ENCODE data around the gene ENOX1.
A peak's percentile ranks its signal among the peaks of the same experiment; 100 is the strongest.

ENOX1 gene

DNA sequence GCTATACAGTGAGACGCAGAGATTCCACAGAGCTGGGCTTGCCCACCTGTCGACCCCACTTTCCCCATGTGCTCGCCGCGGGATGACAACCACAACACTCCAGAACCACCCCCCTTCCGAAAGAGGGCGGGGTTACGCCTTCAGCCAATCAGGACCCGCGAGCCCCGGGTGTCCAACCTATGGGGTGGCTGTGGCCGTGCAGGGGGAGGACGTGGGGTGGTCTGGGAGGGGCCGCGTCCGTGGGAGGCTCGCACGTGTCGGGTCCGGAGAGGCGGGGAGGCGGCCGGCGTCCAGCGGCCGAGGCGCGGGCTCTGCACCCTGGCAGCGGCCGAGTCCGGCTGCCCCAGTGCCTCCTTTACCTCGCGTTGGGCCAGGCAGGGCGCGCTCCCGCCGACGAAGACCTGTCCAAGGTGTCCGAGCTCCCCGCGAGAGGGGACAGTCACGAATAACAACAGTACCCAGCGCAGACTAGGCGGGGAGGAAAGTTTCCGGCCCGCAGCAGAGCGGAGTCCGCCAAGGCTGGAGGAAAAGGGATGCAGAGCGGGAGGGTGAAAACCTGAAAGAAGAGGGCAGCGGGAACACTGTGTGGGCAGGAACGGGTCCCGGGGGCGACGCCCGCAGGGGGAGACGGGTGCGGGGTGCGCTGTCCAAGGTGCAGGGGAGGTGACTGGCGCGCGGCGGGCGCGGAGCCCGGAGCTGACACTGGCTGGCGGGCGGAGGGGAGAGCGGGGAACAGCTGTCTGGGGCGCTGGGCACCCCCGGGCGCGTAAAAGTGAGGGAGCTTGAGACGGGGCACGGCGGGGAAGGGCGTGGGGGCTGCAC, 911 bp downstream of the ENOX1 start:
- no peak overlapping the region for H3K27ac ChIP-seq (ENCODE audit: low read depth, low read length)
- H3K4me1 ChIP-seq (ENCODE audit: control insufficient read depth, insufficient read depth, low read length, unreplicated experiment): peaks cover 20% of the 10 kb centered on the region
- H3K79me2 ChIP-seq (ENCODE audit: control insufficient read depth, insufficient read depth, low read length, unreplicated experiment): no peaks in the 10 kb centered on the region
- H2AFZ ChIP-seq (ENCODE audit: low read length, unreplicated experiment): peak overlapping the region; percentile 55
- H3K4me3 ChIP-seq (ENCODE audit: low read depth, low read length): peak overlapping the region; percentile 80
- H3K27me3 ChIP-seq (ENCODE audit: insufficient read depth, low read length): no peaks in the 10 kb centered on the region
- no peaks in the 10 kb centered on the region for H3K36me3 ChIP-seq (ENCODE audit: insufficient read depth, low read length)

DNA sequence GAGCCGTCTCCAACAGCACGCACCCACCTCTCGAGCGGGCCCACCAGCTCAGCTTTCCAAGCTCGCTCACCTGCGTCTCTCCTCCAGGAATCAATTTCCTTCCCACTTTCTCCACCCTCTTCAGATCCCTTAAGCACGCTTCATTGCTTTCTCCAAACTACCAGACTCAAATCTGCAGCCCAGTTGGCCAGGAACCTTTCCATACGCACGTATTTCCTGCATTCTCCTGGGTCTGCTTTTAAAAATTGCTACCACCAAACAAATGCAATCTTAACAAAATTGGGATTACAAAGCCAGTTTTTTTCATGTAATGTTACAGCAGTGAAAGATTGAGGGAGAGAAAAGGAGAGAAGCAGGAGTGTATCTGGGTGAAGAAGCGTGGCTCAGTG, 1.5 kb downstream of the ENOX1 start:
- peak overlapping the region; percentile 55 for H2AFZ ChIP-seq (ENCODE audit: low read length, unreplicated experiment)
- H3K79me2 ChIP-seq (ENCODE audit: control insufficient read depth, insufficient read depth, low read length, unreplicated experiment): no peaks in the 10 kb centered on the region
- H3K27me3 ChIP-seq (ENCODE audit: insufficient read depth, low read length): no peaks in the 10 kb centered on the region
- H3K4me3 ChIP-seq (ENCODE audit: low read depth, low read length): peak overlapping the region; percentile 80
- no peaks in the 10 kb centered on the region for H3K36me3 ChIP-seq (ENCODE audit: insufficient read depth, low read length)
- H3K27ac ChIP-seq (ENCODE audit: low read depth, low read length): no peak overlapping the region
- H3K4me1 ChIP-seq (ENCODE audit: control insufficient read depth, insufficient read depth, low read length, unreplicated experiment): peaks cover 20% of the 10 kb centered on the region

DNA sequence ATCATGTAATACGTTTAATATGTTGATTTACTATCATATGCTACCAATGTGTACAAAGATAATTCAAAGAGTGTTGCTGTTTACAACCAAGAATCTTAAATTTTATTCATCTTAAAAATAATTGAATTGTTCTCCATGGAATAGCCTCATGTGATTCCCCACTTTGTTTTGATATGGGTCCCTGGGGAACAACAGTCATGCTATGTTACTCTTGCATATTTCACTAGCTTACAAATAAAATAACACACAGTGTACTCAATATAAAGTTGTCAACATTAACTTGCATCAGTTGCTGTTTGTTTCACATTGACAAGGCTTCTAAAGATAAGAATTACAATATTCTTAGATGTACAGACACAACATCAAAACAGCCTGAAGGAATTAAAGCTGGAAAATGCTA, 2.3 kb downstream of the ENOX1 start:
- Histone ChIP-seq H3K4me1 (ENCODE audit: control insufficient read depth, insufficient read depth, low read length, unreplicated experiment) (peaks cover 20% of the 10 kb centered on the region), H3K27me3 (ENCODE audit: insufficient read depth, low read length) (no peaks in the 10 kb centered on the region), H3K27ac (ENCODE audit: low read depth, low read length) (peak overlapping the region; percentile 45; the same call in 1 of the 2 replicates), H3K79me2 (ENCODE audit: control insufficient read depth, insufficient read depth, low read length, unreplicated experiment) (no peaks in the 10 kb centered on the region), H2AFZ (ENCODE audit: low read length, unreplicated experiment) (no peak overlapping the region), H3K36me3 (ENCODE audit: insufficient read depth, low read length) (no peaks in the 10 kb centered on the region), H3K4me3 (ENCODE audit: low read depth, low read length) (peak overlapping the region; percentile 80; the same call in 1 of the 2 replicates)

DNA sequence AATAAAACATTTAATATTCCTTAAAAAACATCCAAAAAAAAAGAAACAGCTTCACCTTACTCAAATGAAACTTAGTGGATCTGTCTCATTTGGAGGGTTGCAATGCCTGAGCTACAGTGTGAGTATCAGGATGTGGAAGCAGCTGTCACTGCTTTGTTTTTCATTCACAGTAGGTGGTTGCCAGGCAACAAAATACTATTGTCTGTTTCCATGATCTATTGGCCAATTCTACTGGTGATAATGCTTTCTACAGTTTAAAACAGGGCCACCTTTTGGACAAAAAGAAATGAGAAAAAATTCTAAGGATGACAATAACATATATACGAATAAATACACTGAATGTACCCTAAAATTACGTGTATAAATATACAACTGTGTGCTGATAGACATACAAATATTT, 3.0 kb downstream of the ENOX1 start:
- H3K27ac ChIP-seq (ENCODE audit: low read depth, low read length): peak overlapping the region; percentile 45; the same call in 1 of the 2 replicates
- H3K36me3 ChIP-seq (ENCODE audit: insufficient read depth, low read length): no peaks in the 10 kb centered on the region
- no peaks in the 10 kb centered on the region for H3K79me2 ChIP-seq (ENCODE audit: control insufficient read depth, insufficient read depth, low read length, unreplicated experiment)
- peaks cover 20% of the 10 kb centered on the region for H3K4me1 ChIP-seq (ENCODE audit: control insufficient read depth, insufficient read depth, low read length, unreplicated experiment)
- no peak overlapping the region for H3K4me3 ChIP-seq (ENCODE audit: low read depth, low read length)
- no peaks in the 10 kb centered on the region for H3K27me3 ChIP-seq (ENCODE audit: insufficient read depth, low read length)
- H2AFZ ChIP-seq (ENCODE audit: low read length, unreplicated experiment): no peak overlapping the region

DNA sequence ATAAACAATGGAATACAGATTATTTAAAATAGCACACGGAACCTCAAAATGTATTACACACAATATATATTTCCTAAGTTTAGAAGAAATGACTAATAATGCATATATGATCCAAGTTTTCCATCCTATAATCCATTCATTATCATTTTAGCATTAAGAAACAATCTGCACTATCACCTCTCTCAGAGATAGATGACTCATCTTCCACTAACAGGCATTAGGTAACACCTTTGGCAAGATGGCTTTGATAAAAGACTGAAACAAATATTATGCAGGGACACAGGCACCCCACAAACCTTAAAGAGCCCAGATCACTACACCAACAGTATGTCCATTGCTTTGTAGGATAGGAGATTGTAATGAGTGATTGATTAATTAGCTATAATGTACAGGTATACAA, 4.1 kb downstream of the ENOX1 start:
- H3K4me3 ChIP-seq (ENCODE audit: low read depth, low read length): no peak overlapping the region
- H3K27ac ChIP-seq (ENCODE audit: low read depth, low read length): no peak overlapping the region
- no peaks in the 10 kb centered on the region for H3K79me2 ChIP-seq (ENCODE audit: control insufficient read depth, insufficient read depth, low read length, unreplicated experiment)
- no peaks in the 10 kb centered on the region for H3K27me3 ChIP-seq (ENCODE audit: insufficient read depth, low read length)
- H3K36me3 ChIP-seq (ENCODE audit: insufficient read depth, low read length): no peaks in the 10 kb centered on the region
- peaks cover 16% of the 10 kb centered on the region for H3K4me1 ChIP-seq (ENCODE audit: control insufficient read depth, insufficient read depth, low read length, unreplicated experiment)
- H2AFZ ChIP-seq (ENCODE audit: low read length, unreplicated experiment): no peak overlapping the region

DNA sequence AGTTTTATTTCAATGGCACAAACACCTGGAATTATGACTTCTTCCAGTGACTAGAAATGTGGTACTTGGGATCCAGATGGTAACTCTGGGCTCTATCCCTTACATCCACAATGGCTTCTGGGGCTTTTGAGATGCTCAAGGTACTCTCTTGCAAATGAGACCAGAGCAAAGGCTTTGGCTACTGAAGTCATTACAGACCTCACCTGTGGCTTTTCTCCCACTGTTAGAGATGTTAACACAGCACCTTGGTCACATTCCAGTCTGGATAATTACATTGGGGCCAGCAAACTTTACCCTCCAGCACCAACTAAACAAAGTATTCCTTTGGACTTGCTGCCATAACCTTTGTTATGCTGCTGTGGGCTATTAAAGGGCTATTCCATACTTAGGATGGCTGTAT, 6.1 kb downstream of the ENOX1 start:
- no peak overlapping the region for H2AFZ ChIP-seq (ENCODE audit: low read length, unreplicated experiment)
- H3K4me3 ChIP-seq (ENCODE audit: low read depth, low read length): no peak overlapping the region
- no peaks in the 10 kb centered on the region for H3K27me3 ChIP-seq (ENCODE audit: insufficient read depth, low read length)

DNA sequence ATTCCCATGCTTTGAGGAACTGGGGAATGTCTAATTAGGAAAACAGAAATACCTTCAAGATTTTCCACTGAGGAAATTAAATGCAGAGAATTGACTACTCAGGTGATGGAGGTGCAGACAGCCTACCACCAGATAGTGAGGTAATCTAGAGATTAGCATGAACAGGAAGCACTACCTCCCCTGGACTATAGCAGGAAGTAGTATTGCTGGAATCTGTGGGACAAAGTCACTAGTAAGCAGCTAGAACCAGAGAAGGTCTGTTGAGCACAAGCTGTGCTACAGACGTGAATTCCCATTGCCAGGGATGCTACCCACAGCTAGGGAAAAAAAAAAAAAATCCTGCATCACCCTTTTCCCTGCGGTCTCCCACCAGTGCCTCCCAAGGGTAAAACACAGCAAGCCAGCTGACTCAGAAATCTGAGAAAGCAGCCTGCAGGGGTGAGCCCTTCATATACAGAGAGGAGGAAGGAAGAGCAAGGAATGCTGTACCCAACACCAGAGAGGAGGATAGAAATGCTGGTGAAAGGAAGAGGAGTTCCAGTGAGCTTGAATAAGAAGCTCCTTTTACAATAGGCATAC, 10.2 kb downstream of the ENOX1 start:
- H3K79me2 ChIP-seq (ENCODE audit: control insufficient read depth, insufficient read depth, low read length, unreplicated experiment): no peaks in the 10 kb centered on the region
- no peak overlapping the region for H3K27ac ChIP-seq (ENCODE audit: low read depth, low read length)

More for the DNA sequence above, 6.1 kb downstream of the ENOX1 start:
- Histone ChIP-seq H3K36me3 (ENCODE audit: insufficient read depth, low read length) (no peaks in the 10 kb centered on the region), H3K27ac (ENCODE audit: low read depth, low read length) (no peak overlapping the region), H3K4me1 (ENCODE audit: control insufficient read depth, insufficient read depth, low read length, unreplicated experiment) (peaks cover 14% of the 10 kb centered on the region), H3K79me2 (ENCODE audit: control insufficient read depth, insufficient read depth, low read length, unreplicated experiment) (no peaks in the 10 kb centered on the region)

DNA sequence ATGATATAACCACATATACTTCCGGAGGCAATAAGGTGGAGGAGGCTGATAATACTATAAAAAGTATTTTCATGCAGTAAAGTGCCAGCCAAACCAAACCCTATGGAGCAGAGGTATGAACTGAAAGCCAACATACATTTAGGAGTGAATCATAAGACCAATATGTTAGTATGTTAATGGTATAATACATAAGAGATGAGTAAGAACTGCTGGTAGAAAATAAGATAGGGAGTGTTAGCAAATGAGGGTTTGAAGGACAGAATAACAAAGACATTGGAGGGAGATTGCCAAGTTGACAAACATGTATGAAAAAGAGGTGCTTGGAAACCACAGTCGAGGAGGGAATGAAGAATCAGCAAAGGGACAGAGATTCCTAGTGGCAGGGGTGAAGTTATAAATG, 10.8 kb downstream of the ENOX1 start:
- Histone ChIP-seq H3K4me1 (ENCODE audit: control insufficient read depth, insufficient read depth, low read length, unreplicated experiment) (no peaks in the 10 kb centered on the region), H3K36me3 (ENCODE audit: insufficient read depth, low read length) (no peaks in the 10 kb centered on the region), H2AFZ (ENCODE audit: low read length, unreplicated experiment) (no peak overlapping the region), H3K79me2 (ENCODE audit: control insufficient read depth, insufficient read depth, low read length, unreplicated experiment) (no peaks in the 10 kb centered on the region), H3K4me3 (ENCODE audit: low read depth, low read length) (no peak overlapping the region), H3K27me3 (ENCODE audit: insufficient read depth, low read length) (no peaks in the 10 kb centered on the region; the same call in 1 of the 2 replicates), H3K27ac (ENCODE audit: low read depth, low read length) (no peak overlapping the region)

More for the DNA sequence above, 10.2 kb downstream of the ENOX1 start:
- no peaks in the 10 kb centered on the region for H3K36me3 ChIP-seq (ENCODE audit: insufficient read depth, low read length)
- H3K4me1 ChIP-seq (ENCODE audit: control insufficient read depth, insufficient read depth, low read length, unreplicated experiment): no peaks in the 10 kb centered on the region
- H2AFZ ChIP-seq (ENCODE audit: low read length, unreplicated experiment): no peak overlapping the region
- no peak overlapping the region for H3K4me3 ChIP-seq (ENCODE audit: low read depth, low read length)
- no peaks in the 10 kb centered on the region; the same call in 1 of the 2 replicates for H3K27me3 ChIP-seq (ENCODE audit: insufficient read depth, low read length)

DNA sequence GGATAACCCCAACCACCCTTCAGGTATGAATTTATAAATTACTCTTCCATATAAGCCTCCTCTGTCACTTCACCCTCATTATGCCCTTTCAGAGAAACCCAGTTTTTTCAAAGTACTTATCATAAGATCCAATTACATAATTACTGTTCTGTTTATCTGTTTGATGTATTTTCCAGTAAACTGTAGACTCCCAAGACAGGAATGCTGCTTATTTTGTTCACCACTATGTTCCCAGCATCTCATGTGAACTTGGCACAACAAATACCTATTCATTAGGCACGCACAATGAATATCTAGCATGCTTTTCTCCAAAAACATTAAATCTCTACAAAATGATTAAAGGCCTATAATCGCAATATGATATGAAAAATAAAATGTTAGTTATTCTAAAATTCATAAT, 13.2 kb downstream of the ENOX1 start:
- Histone ChIP-seq H3K27ac (ENCODE audit: low read depth, low read length) (no peak overlapping the region), H3K79me2 (ENCODE audit: control insufficient read depth, insufficient read depth, low read length, unreplicated experiment) (no peaks in the 10 kb centered on the region), H3K4me3 (ENCODE audit: low read depth, low read length) (no peak overlapping the region)

DNA sequence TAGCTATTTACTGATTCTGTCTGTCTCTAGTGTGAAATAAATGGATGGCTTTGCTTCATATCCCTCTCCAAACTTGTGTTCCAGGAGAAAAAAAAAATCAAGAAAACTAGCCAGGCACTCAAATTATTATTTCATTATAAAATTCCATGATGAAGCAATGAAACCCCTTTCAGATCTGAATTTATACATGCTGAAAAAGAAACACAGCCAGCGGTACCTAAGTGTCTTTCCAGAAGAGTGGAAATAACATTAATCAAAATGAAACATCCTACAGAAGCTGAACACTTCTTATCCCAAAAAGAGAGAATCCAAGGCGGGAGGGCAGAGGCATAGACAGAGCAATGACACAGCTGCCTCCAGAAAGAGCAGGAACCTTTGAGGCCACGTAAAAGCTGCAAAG, 15.9 kb downstream of the ENOX1 start:
- Histone ChIP-seq H3K4me3 (ENCODE audit: low read depth, low read length) (no peak overlapping the region), H3K36me3 (ENCODE audit: insufficient read depth, low read length) (no peaks in the 10 kb centered on the region)

More for the DNA sequence above, 13.2 kb downstream of the ENOX1 start:
- no peak overlapping the region for H2AFZ ChIP-seq (ENCODE audit: low read length, unreplicated experiment)
- H3K27me3 ChIP-seq (ENCODE audit: insufficient read depth, low read length): no peaks in the 10 kb centered on the region; the same call in 1 of the 2 replicates
- no peaks in the 10 kb centered on the region for H3K4me1 ChIP-seq (ENCODE audit: control insufficient read depth, insufficient read depth, low read length, unreplicated experiment)
- H3K36me3 ChIP-seq (ENCODE audit: insufficient read depth, low read length): no peaks in the 10 kb centered on the region

DNA sequence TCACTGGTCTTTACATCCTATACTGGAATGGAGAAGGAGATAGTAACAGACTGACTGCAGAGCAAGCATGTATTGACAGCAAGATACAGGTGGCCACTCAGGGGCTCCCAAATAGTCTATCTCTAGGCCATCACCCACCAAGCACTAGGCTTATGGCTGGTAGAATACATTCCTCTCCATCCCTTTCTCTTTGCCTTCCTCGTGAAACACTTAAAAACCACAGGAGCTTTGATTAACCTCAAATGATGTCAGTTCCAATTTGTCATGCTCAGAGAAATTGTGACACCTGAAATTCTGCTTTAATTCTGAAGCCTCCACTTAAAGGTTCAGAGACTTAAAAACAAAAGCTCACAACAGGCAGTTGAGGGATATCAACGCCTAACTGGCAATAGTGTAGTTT, 17.2 kb downstream of the ENOX1 start:
- peaks cover 6% of the 10 kb centered on the region; the same call in 1 of the 2 replicates for H3K27me3 ChIP-seq (ENCODE audit: insufficient read depth, low read length)
- H2AFZ ChIP-seq (ENCODE audit: low read length, unreplicated experiment): no peak overlapping the region
- no peak overlapping the region for H3K27ac ChIP-seq (ENCODE audit: low read depth, low read length)
- H3K36me3 ChIP-seq (ENCODE audit: insufficient read depth, low read length): no peaks in the 10 kb centered on the region
- H3K79me2 ChIP-seq (ENCODE audit: control insufficient read depth, insufficient read depth, low read length, unreplicated experiment): no peaks in the 10 kb centered on the region
- no peaks in the 10 kb centered on the region for H3K4me1 ChIP-seq (ENCODE audit: control insufficient read depth, insufficient read depth, low read length, unreplicated experiment)
- no peak overlapping the region for H3K4me3 ChIP-seq (ENCODE audit: low read depth, low read length)

More for the DNA sequence above, 15.9 kb downstream of the ENOX1 start:
- no peaks in the 10 kb centered on the region for H3K79me2 ChIP-seq (ENCODE audit: control insufficient read depth, insufficient read depth, low read length, unreplicated experiment)
- H3K27me3 ChIP-seq (ENCODE audit: insufficient read depth, low read length): peaks cover 6% of the 10 kb centered on the region; the same call in 1 of the 2 replicates
- no peaks in the 10 kb centered on the region for H3K4me1 ChIP-seq (ENCODE audit: control insufficient read depth, insufficient read depth, low read length, unreplicated experiment)
- H3K27ac ChIP-seq (ENCODE audit: low read depth, low read length): no peak overlapping the region
- H2AFZ ChIP-seq (ENCODE audit: low read length, unreplicated experiment): no peak overlapping the region

Measured in ACC112 (cell line).